ENCODE results near the gene EXOC3L4.

The EXOC3L4 gene

GRCh38 chr14:103131580-103131979 lies 37.1 kb downstream of the EXOC3L4 start:
- no peak overlapping the region for H3K4me3 ChIP-seq (ENCODE audit: low read length)

DNA sequence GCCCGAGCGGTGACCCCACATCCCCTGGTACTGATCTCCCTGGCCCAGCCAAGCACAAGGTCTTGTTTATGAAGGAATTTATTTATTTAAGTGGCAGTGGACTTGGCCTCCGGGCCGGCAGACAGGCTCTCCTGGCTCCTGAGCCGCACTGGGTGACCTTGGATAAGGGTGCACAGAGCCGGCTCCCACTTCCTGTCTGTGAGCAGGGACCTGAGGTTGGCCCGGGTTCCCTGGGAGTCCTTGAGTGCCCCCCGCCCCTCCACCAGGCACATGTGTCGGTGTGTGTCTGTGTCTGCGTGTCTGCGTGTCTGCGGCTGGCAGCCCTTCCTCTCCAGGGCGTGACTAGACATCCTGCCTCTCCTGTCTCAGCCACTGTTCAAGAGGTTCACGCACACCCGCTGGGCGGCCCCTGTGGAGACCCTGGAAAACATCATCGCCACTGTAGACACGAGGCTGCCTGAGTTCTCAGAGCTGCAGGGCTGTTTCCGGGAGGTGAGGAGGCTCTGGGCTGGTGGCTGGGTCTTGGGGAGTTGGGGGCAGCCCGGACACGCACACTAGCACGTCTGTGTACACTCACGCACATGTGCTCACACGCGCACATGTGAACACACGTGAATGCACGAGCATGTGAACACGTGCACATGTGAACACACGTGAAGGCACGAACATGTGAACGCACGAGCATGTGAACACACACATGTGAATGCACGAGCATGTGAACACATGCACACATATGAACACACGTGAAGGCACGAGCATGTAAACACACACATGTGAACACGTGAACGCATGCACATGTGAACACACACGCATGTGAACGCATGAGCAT lies 38.1 kb downstream of the EXOC3L4 start:
- Histone ChIP-seq H4K20me1 (ENCODE audit: insufficient read depth, low read length) (no peaks in the 10 kb centered on the region), H3K9ac (ENCODE audit: low read length) (no peak overlapping the region), H3K36me3 (replicated peaks; ENCODE audit: low read depth, low read length) (no peaks in the 10 kb centered on the region)

More at GRCh38 chr14:103131580-103131979, 37.1 kb downstream of the EXOC3L4 start:
- H3K9me3 ChIP-seq (ENCODE audit: insufficient read depth, low read length) = no peaks in the 10 kb centered on the region
- no peaks in the 10 kb centered on the region for H3K27me3 ChIP-seq (ENCODE audit: low read depth, low read length)
- no peak overlapping the region for H3K9ac ChIP-seq (ENCODE audit: low read length)
- no peaks in the 10 kb centered on the region for H3K79me2 ChIP-seq (ENCODE audit: low read length)
- H3K27ac ChIP-seq (ENCODE audit: low read length) = no peak overlapping the region
- H4K20me1 ChIP-seq (ENCODE audit: insufficient read depth, low read length) = no peaks in the 10 kb centered on the region
- TF ChIP-seq, protein P1, sequence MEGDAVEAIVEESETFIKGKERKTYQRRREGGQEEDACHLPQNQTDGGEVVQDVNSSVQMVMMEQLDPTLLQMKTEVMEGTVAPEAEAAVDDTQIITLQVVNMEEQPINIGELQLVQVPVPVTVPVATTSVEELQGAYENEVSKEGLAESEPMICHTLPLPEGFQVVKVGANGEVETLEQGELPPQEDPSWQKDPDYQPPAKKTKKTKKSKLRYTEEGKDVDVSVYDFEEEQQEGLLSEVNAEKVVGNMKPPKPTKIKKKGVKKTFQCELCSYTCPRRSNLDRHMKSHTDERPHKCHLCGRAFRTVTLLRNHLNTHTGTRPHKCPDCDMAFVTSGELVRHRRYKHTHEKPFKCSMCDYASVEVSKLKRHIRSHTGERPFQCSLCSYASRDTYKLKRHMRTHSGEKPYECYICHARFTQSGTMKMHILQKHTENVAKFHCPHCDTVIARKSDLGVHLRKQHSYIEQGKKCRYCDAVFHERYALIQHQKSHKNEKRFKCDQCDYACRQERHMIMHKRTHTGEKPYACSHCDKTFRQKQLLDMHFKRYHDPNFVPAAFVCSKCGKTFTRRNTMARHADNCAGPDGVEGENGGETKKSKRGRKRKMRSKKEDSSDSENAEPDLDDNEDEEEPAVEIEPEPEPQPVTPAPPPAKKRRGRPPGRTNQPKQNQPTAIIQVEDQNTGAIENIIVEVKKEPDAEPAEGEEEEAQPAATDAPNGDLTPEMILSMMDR (IDR thresholded peaks at IDR 0.05; ENCODE audit: low read depth, low read length) = no peak
- no peak for TF ChIP-seq EZH2phosphoT487 (IDR thresholded peaks at IDR 0.05; ENCODE audit: low read depth)
- H3K4me1 ChIP-seq (ENCODE audit: low read length) = no peaks in the 10 kb centered on the region
- H2AFZ ChIP-seq (ENCODE audit: low read depth, low read length) = no peak overlapping the region
- H3K4me2 ChIP-seq (ENCODE audit: low read length) = no peak overlapping the region
- H3K36me3 ChIP-seq (replicated peaks; ENCODE audit: low read depth, low read length) = no peaks in the 10 kb centered on the region

GRCh38 chr14:103133210-103134140 lies 39.0 kb downstream of the EXOC3L4 start:
- no peaks in the 10 kb centered on the region for H3K4me1 ChIP-seq (ENCODE audit: low read length)
- no peaks in the 10 kb centered on the region for H3K9me3 ChIP-seq (ENCODE audit: insufficient read depth, low read length)
- H3K4me2 ChIP-seq (ENCODE audit: low read length) = no peak overlapping the region
- H3K27ac ChIP-seq (ENCODE audit: low read length) = no peak overlapping the region
- no peak for TF ChIP-seq EZH2phosphoT487 (IDR thresholded peaks at IDR 0.05; ENCODE audit: low read depth)
- TF ChIP-seq, protein P1 (IDR thresholded peaks at IDR 0.05; ENCODE audit: low read depth, low read length) = no peak
- no peak overlapping the region for H3K4me3 ChIP-seq (ENCODE audit: low read length)
- no peaks in the 10 kb centered on the region for H4K20me1 ChIP-seq (ENCODE audit: insufficient read depth, low read length)
- no peaks in the 10 kb centered on the region for H3K79me2 ChIP-seq (ENCODE audit: low read length)
- no peaks in the 10 kb centered on the region for H3K27me3 ChIP-seq (ENCODE audit: low read depth, low read length)
- no peak overlapping the region for H3K9ac ChIP-seq (ENCODE audit: low read length)
- H3K36me3 ChIP-seq (replicated peaks; ENCODE audit: low read depth, low read length) = no peaks in the 10 kb centered on the region
- H2AFZ ChIP-seq (ENCODE audit: low read depth, low read length) = no peak overlapping the region

More for the DNA sequence above, 38.1 kb downstream of the EXOC3L4 start:
- Histone ChIP-seq H2AFZ (ENCODE audit: low read depth, low read length) (no peak overlapping the region), H3K4me1 (ENCODE audit: low read length) (no peaks in the 10 kb centered on the region), H3K4me3 (ENCODE audit: low read length) (no peak overlapping the region), H3K27me3 (ENCODE audit: low read depth, low read length) (no peaks in the 10 kb centered on the region), H3K79me2 (ENCODE audit: low read length) (no peaks in the 10 kb centered on the region), H3K9me3 (ENCODE audit: insufficient read depth, low read length) (no peaks in the 10 kb centered on the region), H3K27ac (ENCODE audit: low read length) (no peak overlapping the region), H3K4me2 (ENCODE audit: low read length) (no peak overlapping the region)
- TF ChIP-seq EZH2phosphoT487 (IDR thresholded peaks at IDR 0.05; ENCODE audit: low read depth) = no peak
- TF ChIP-seq, protein P1 (IDR thresholded peaks at IDR 0.05; ENCODE audit: low read depth, low read length) = no peak

GRCh38 chr14:103134405-103134804 lies 39.9 kb downstream of the EXOC3L4 start:
- H3K4me1 ChIP-seq (ENCODE audit: low read length) = no peaks in the 10 kb centered on the region
- no peaks in the 10 kb centered on the region for H3K79me2 ChIP-seq (ENCODE audit: low read length)
- H3K27me3 ChIP-seq (ENCODE audit: low read depth, low read length) = no peaks in the 10 kb centered on the region
- H3K36me3 ChIP-seq (replicated peaks; ENCODE audit: low read depth, low read length) = no peaks in the 10 kb centered on the region
- H3K4me2 ChIP-seq (ENCODE audit: low read length) = no peak overlapping the region
- no peaks in the 10 kb centered on the region for H4K20me1 ChIP-seq (ENCODE audit: insufficient read depth, low read length)
- H3K4me3 ChIP-seq (ENCODE audit: low read length) = no peak overlapping the region
- H2AFZ ChIP-seq (ENCODE audit: low read depth, low read length) = no peak overlapping the region
- no peak overlapping the region for H3K9ac ChIP-seq (ENCODE audit: low read length)
- no peak overlapping the region for H3K27ac ChIP-seq (ENCODE audit: low read length)
- TF ChIP-seq EZH2phosphoT487 (IDR thresholded peaks at IDR 0.05; ENCODE audit: low read depth) = no peak
- TF ChIP-seq, protein P1 (IDR thresholded peaks at IDR 0.05; ENCODE audit: low read depth, low read length) = no peak
- no peaks in the 10 kb centered on the region for H3K9me3 ChIP-seq (ENCODE audit: insufficient read depth, low read length)

Data from OCI-LY3 (cell line).